ENCODE data around the gene GREB1L. TPM values are rescaled to one million over a fixed set of nuclear protein-coding genes. Genes with fewer than 3 reads are reported as not detected.

The GREB1L gene
- total and polyA plus RNA-seq, 2 experiments from 2014 or later: 4.2 to 7.8 TPM

GRCh38 chr18:21361307-21361880, 119.4 kb downstream of the GREB1L start:
- Histone ChIP-seq H3K36me3 (no peaks in the 10 kb centered on the region), H3K4me1 (ENCODE audit: low read depth) (peaks cover 37% of the 10 kb centered on the region), H3K4me3 (no peak overlapping the region), H3K27ac (peak overlapping the region; percentile 23), H3K27me3 (no peaks in the 10 kb centered on the region), H3K9me3 (ENCODE audit: low read depth) (no peaks in the 10 kb centered on the region)
- TF ChIP-seq CTCF (IDR thresholded peaks at IDR 0.05; ENCODE audit: low read depth, low read length): no peak
- DNase-seq (ENCODE audit: low read depth in 1 of 2, low spot score in 1 of 2): peak in 1 of 2 donors; percentile 52

- DNase-seq (ENCODE audit: low read depth in 1 of 2, low spot score in 1 of 2): no peak
Measured at GRCh38 chr18:21362831-21363230, 120.8 kb downstream of the GREB1L start.

GRCh38 chr18:21363348-21363747, 121.3 kb downstream of the GREB1L start:
- H3K4me3 ChIP-seq: no peak overlapping the region
- H3K27ac ChIP-seq: no peak overlapping the region
- no peaks in the 10 kb centered on the region for H3K36me3 ChIP-seq
- no peak for DNase-seq (ENCODE audit: low read depth in 1 of 2, low spot score in 1 of 2)
- no peaks in the 10 kb centered on the region for H3K9me3 ChIP-seq (ENCODE audit: low read depth)
- no peak for TF ChIP-seq CTCF (IDR thresholded peaks at IDR 0.05; ENCODE audit: low read depth, low read length)
- no peaks in the 10 kb centered on the region for H3K27me3 ChIP-seq
- H3K4me1 ChIP-seq (ENCODE audit: low read depth): peaks cover 50% of the 10 kb centered on the region

More at GRCh38 chr18:21362831-21363230, 120.8 kb downstream of the GREB1L start:
- H3K4me3 ChIP-seq: no peak overlapping the region
- H3K27ac ChIP-seq: peak overlapping the region; percentile 1
- no peaks in the 10 kb centered on the region for H3K9me3 ChIP-seq (ENCODE audit: low read depth)
- H3K36me3 ChIP-seq: no peaks in the 10 kb centered on the region
- no peaks in the 10 kb centered on the region for H3K27me3 ChIP-seq
- no peak for TF ChIP-seq CTCF (IDR thresholded peaks at IDR 0.05; ENCODE audit: low read depth, low read length)
- peaks cover 45% of the 10 kb centered on the region for H3K4me1 ChIP-seq (ENCODE audit: low read depth)

GRCh38 chr18:21364471-21364870, 122.4 kb downstream of the GREB1L start:
- no peak overlapping the region for H3K27ac ChIP-seq
- no peak for TF ChIP-seq CTCF (IDR thresholded peaks at IDR 0.05; ENCODE audit: low read depth, low read length)
- H3K4me1 ChIP-seq (ENCODE audit: low read depth): peaks cover 59% of the 10 kb centered on the region
- no peaks in the 10 kb centered on the region for H3K9me3 ChIP-seq (ENCODE audit: low read depth)
- DNase-seq (ENCODE audit: low read depth in 1 of 2, low spot score in 1 of 2): no peak
- no peaks in the 10 kb centered on the region for H3K36me3 ChIP-seq
- no peaks in the 10 kb centered on the region for H3K27me3 ChIP-seq
- no peak overlapping the region for H3K4me3 ChIP-seq

GRCh38 chr18:21366896-21367295, 124.9 kb downstream of the GREB1L start:
- Histone ChIP-seq H3K4me3 (no peak overlapping the region), H3K9me3 (ENCODE audit: low read depth) (no peaks in the 10 kb centered on the region), H3K27ac (peak overlapping the region; percentile 62), H3K27me3 (no peaks in the 10 kb centered on the region), H3K36me3 (no peaks in the 10 kb centered on the region), H3K4me1 (ENCODE audit: low read depth) (peaks cover 51% of the 10 kb centered on the region)
- DNase-seq (ENCODE audit: low read depth in 1 of 2, low spot score in 1 of 2): no peak
- no peak for TF ChIP-seq CTCF (IDR thresholded peaks at IDR 0.05; ENCODE audit: low read depth, low read length)

Measured in cardiac muscle cell (in vitro differentiated cells and primary cell).